Colonic mucosa (tissue), 4 donors: ENCODE results near the gene MYOF. TPM values are rescaled to one million over a fixed set of nuclear protein-coding genes. Genes with fewer than 3 reads are reported as not detected.
"Not testable (repeated sequence)": the region's sequence is repeated elsewhere in the genome, so short reads cannot be mapped to it uniquely, and the experiment has no call there.

Experiments used
- DNase-seq: peaks from one replicate; pipeline ENCODE4 v3.0.0-alpha.2; 2020
- H3K27ac ChIP-seq: fragments of 200-600 bp; one replicate; pipeline ENCODE4 v1.8.0; 2021
- H3K27me3 ChIP-seq: fragments of 200-600 bp; one replicate; pipeline ENCODE4 v1.8.0; 2021
- H3K36me3 ChIP-seq: fragments of 200-600 bp; one replicate; pipeline ENCODE4 v1.8.0; 2021
- H3K4me1 ChIP-seq: fragments of 200-600 bp; one replicate; pipeline ENCODE4 v1.8.0; 2021; ENCODE audit warnings: mild to moderate bottlenecking
- H3K4me3 ChIP-seq: fragments of 200-600 bp; one replicate; pipeline ENCODE4 v1.8.0; 2021
- H3K9ac ChIP-seq, 2 donors: one replicate each; pipeline ENCODE4 v1.7.0; 2013; ENCODE audit warnings: control low read depth in 2 of 2, low read depth in 2 of 2, low read length in 2 of 2
- H3K9me3 ChIP-seq: fragments of 200-600 bp; one replicate; pipeline ENCODE4 v1.8.0; 2021
- CTCF ChIP-seq: fragments of 200-600 bp; IDR thresholded peaks from one replicate; pipeline ENCODE4 v1.8.0; 2022; ENCODE audit warnings: antibody characterized with exemption, mild to moderate bottlenecking
- intact Hi-C: fragments of 100-400 bp; cut with DNase I; formaldehyde crosslinking; loops from one replicate; pipeline ENCODE4 v1.14.1; 2022
- total RNA-seq, 2 donors: library from RNA; stranded (reverse); fragmentation: NEBNext Ultra II Directional in 1 of 2; extraction: Animal tissue kit (Norgen Biotek cat#: 25700) in 1 of 2; gene quantifications; one replicate each; pipeline ENCODE4 v1.2.1, GENCODE V29; 2021
- donor health status: healthy.
- donor health status: DM: no; HTN: no; CAD: no.
- donor health status: DM: no; HTN: no; CAD: no.

MYOF gene
- total RNA-seq, 2 donors from 2014 or later = 88.1 to 90.9 TPM

DNA sequence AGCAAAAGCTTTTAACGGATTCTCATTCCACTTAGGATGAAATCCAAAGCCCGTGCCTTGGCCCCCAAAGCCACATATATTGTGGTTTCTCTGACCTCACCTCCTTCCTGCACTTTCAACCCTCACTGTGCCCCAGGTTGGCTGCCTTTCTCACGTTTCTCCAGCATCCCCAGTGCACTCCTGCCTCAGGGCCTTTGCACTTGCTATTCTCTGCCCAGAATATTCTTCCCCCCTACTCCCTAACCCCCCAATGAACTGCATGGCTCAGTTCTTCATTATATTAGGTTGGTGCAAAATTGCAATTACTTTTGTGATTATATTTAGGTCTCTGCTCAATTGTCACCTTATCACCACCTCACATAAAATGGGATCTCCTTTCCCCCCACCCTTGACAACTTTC lies 34.2 kb downstream of the MYOF start:
- peaks cover 11% of the 10 kb centered on the region for H3K4me1 ChIP-seq
- DNase-seq = no peak
- no peaks in the 10 kb centered on the region for H3K9me3 ChIP-seq
- H3K4me3 ChIP-seq = no peak overlapping the region
- no peak for TF ChIP-seq CTCF
- no peaks in the 10 kb centered on the region for H3K27me3 ChIP-seq
- intact Hi-C loops = no loop called here
- no peaks in the 10 kb centered on the region for H3K36me3 ChIP-seq
- H3K27ac ChIP-seq = no peak overlapping the region
- H3K9ac ChIP-seq = no peak overlapping the region

DNA sequence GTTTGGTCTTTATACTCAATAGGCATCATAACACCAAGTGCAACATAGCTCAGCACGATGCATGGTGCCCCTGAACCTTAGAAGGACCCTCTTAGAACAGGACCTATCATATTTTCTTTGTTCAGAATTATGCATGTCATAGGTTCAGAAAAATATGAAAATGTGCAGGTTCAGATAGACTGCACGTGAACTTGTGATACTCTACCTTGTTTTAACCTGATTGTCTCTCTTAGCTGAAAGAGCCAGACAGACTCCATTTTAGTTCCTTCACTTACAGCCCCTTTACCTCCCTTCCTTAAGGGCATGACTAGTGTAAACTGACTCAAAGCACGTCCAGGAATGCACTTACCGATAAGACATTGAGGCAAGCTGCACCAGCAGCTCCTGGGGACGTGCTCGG lies 35.1 kb downstream of the MYOF start:
- Histone ChIP-seq H3K36me3 (no peaks in the 10 kb centered on the region), H3K27me3 (no peaks in the 10 kb centered on the region), H3K27ac (no peak overlapping the region), H3K4me3 (no peak overlapping the region), H3K9me3 (no peaks in the 10 kb centered on the region), H3K9ac (no peak overlapping the region), H3K4me1 (peaks cover 11% of the 10 kb centered on the region)
- intact Hi-C loops = no loop called here
- no peak for DNase-seq
- TF ChIP-seq CTCF = no peak

DNA sequence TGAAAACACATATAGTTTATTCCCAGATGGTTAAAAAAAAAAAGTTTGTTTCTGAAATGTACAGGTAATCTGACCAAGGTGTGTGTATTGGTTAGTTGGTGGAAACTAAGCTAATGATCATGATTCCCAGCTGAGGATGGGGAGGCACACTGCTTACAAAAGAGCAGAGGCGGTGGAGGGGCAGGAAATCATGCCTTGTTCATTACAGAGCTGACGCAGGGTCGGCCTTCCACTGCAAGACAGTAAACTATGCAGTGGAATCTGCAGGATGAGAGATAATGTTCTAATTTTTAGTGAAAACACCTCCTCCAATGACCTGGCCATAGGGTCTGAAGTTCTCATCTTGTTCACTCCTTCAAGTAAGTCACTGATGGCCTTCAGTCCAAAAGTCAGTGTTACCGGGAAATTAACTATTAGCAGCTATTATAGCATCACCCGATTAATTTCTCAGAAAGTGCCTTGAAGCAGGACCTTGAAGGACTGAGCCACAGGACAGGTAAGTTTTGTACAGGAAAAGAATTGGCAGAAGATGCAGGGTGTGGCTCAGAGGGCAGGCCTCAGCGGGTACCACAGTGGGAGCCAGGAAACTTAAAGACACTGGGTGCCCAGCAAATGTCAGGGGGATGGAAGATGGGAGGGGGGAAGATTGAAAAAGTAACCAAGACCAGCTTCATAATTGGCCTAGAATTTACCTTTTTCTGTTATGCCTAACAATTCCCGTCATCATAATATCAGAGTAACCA lies 36.0 kb downstream of the MYOF start:
- intact Hi-C loops = no loop called here
- H3K9ac ChIP-seq = peak overlapping the region in 1 of 2 donors; percentile 55
- no peak for TF ChIP-seq CTCF

GRCh38 chr10:93445097-93445960 lies 36.8 kb downstream of the MYOF start:
- Histone ChIP-seq H3K27ac (peak overlapping the region; percentile 73), H3K4me3 (no peak overlapping the region), H3K27me3 (no peaks in the 10 kb centered on the region), H3K9ac (peak overlapping the region; percentile 26 to 55), H3K36me3 (no peaks in the 10 kb centered on the region), H3K4me1 (peaks cover 11% of the 10 kb centered on the region), H3K9me3 (no peaks in the 10 kb centered on the region)
- intact Hi-C loops = no loop called here
- peak; percentile 95 for DNase-seq
- no peak for TF ChIP-seq CTCF

More for the DNA sequence above, 36.0 kb downstream of the MYOF start:
- Histone ChIP-seq H3K4me3 (no peak overlapping the region), H3K4me1 (peaks cover 11% of the 10 kb centered on the region), H3K36me3 (no peaks in the 10 kb centered on the region), H3K9me3 (no peaks in the 10 kb centered on the region), H3K27me3 (no peaks in the 10 kb centered on the region), H3K27ac (peak overlapping the region; percentile 73)
- no peak for DNase-seq

DNA sequence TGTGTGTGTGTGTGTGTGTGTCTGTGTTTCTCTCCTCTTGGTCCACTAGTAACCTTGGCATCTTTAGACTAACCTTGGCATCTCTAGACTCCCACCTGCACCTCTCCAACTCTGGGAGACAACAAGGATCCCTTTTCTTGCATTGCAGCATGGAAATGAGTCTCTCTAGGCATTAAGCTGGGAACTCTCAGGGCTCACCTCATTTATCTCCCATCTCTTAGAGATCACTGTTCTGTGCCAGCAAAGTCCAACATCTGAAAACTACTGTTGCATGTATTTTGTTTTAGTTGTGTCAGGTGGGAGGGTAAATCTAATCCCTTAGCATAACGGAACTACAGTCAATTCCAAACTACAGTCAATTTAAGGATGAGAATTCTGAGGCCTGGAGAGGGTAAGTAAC lies 38.7 kb downstream of the MYOF start:
- no peak overlapping the region for H3K4me3 ChIP-seq
- TF ChIP-seq CTCF = no peak
- H3K4me1 ChIP-seq = peaks cover 11% of the 10 kb centered on the region
- intact Hi-C loops = no loop called here
- no peak for DNase-seq
- no peaks in the 10 kb centered on the region for H3K36me3 ChIP-seq
- no peaks in the 10 kb centered on the region for H3K9me3 ChIP-seq
- no peak overlapping the region for H3K9ac ChIP-seq
- no peak overlapping the region for H3K27ac ChIP-seq
- no peaks in the 10 kb centered on the region for H3K27me3 ChIP-seq

DNA sequence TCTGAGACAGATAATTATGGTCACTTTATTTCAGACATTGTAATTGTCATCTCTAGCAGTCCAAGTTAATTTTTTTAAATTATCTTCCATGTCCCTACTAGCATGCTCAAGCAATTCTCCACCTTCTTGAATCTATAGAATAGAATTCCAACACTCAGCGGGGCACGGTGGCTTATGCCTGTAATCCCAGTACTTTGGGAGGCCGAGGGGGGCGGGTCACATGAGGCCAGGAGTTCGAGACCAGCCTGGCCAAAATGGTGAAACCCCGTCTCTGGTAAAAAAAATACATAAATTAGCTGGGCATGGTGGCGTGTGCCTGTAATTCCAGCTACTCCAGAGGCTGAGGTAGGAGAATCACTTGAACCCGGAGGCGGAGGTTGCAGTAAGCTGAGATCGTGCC lies 39.4 kb downstream of the MYOF start:
- H3K27me3 ChIP-seq, H3K36me3 ChIP-seq, H3K4me3 ChIP-seq, H3K9me3 ChIP-seq, H3K9ac ChIP-seq, intact Hi-C loops, DNase-seq: not testable (repeated sequence)
- peaks cover 11% of the 10 kb centered on the region for H3K4me1 ChIP-seq
- peak overlapping the region; percentile 56 for H3K27ac ChIP-seq
